IPS-20b (cell line): ENCODE data around the gene WDR90.

Experiments
- H3K27ac ChIP-seq: one replicate; pipeline ENCODE4 v1.5.1; 2013; ENCODE audit warnings: low read length
- H3K27me3 ChIP-seq: 2 replicates; pipeline ENCODE4 v1.6.1; 2013; ENCODE audit warnings: mild to moderate bottlenecking, low read length, inconsistent platforms; ENCODE audit not compliant: insufficient read depth
- H3K36me3 ChIP-seq: 2 replicates; pipeline ENCODE4 v1.6.1; 2013; ENCODE audit warnings: low read depth, mild to moderate bottlenecking, inconsistent platforms, low read length, moderate library complexity; ENCODE audit not compliant: insufficient read depth
- H3K4me1 ChIP-seq: 2 replicates; pipeline ENCODE4 v1.6.1; 2013; ENCODE audit warnings: mild to moderate bottlenecking, control low read depth, inconsistent platforms, low read length, moderate library complexity; ENCODE audit not compliant: insufficient read depth
- H3K4me3 ChIP-seq: 2 replicates; pipeline ENCODE4 v1.5.1; 2013; ENCODE audit warnings: mild to moderate bottlenecking, low read length, inconsistent platforms
- H3K9ac ChIP-seq: 2 replicates; pipeline ENCODE4 v1.6.1; 2013; ENCODE audit warnings: low read depth, mild to moderate bottlenecking, inconsistent platforms, low read length, moderate library complexity
- H3K9me3 ChIP-seq: 2 replicates; pipeline ENCODE4 v1.6.1; 2013; ENCODE audit warnings: mild to moderate bottlenecking, low read depth, low read length, inconsistent platforms; ENCODE audit not compliant: insufficient read depth

The WDR90 gene

DNA sequence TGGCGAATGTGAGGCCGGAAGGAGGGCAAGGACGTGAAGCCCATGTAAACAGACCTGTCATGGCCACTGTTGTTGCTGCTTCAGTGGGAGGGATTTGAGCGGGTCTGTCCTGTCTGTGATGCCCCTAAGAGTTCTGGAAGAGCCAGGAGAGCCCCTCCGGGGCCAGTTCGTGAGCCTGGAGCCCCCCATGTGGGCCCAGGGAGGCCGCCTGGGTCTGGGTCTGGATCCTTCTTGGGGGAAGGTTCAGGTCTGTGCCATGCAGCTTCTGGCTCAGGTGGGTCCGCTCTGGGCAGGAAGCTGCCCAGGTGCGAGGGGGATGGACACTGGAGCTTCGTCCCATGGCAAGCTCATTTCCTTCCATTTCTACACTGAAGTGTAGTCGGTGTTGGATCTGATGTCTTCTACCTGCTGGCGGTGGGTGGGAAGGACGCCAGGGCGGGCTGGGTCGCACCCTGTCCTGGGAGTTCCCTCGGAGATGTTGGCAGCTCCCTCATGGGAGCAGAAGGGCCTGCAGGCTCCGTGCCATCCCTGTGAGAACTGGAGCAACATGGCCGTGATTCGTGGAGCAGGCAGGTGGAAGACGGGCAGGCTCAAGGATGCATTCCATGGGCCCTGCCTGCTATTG, 29.6 kb upstream of the WDR90 start:
- Histone ChIP-seq H3K4me3 (no peak overlapping the region), H3K27ac (no peak overlapping the region), H3K27me3 (no peaks in the 10 kb centered on the region), H3K9ac (no peak overlapping the region), H3K4me1 (no peaks in the 10 kb centered on the region), H3K36me3 (no peaks in the 10 kb centered on the region), H3K9me3 (no peaks in the 10 kb centered on the region)

DNA sequence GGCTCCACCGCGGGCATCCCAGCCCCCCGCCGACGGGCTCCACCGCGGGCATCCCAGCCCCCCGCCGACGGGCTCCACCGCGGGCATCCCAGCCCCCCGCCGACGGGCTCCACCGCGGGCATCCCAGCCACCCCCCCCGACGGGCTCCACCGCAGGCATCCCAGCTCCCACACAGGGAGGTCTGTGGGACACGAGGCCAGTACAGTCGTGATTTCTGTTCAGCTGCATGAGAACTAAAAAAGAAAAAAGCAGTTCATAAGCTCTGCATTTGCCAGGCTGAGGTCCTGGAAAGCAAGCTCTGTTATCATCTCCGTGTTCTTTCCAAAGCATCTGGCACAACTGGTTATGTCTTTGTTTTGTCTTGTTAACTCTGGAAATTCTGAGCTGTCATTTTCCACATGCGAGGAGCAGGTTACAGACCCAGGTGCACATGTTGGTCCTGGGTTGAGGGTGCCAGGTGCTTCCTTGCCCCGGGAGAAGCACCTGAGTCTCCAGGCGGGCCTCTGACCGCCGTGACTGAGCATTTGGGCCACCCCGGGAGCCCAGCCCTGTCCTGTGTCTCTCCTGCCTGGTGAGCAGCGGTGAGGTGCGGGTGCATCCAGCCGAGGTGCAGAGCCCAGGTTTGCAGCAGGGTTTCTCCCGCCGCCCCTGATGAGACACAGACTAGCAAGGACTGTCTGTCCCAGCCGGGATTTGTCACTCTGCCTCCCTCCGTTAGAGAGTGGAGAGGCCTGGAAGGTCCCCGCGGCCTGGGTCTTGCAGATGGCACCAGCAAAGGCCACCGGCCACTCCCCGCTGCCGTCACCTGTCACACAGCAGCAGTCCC, 28.3 kb upstream of the WDR90 start:
- Histone ChIP-seq H3K4me3 (no peak overlapping the region), H3K27me3 (no peaks in the 10 kb centered on the region), H3K9ac (no peak overlapping the region; the same call in 1 of the 2 replicates), H3K36me3 (no peaks in the 10 kb centered on the region), H3K9me3 (no peaks in the 10 kb centered on the region), H3K27ac (no peak overlapping the region), H3K4me1 (no peaks in the 10 kb centered on the region)

DNA sequence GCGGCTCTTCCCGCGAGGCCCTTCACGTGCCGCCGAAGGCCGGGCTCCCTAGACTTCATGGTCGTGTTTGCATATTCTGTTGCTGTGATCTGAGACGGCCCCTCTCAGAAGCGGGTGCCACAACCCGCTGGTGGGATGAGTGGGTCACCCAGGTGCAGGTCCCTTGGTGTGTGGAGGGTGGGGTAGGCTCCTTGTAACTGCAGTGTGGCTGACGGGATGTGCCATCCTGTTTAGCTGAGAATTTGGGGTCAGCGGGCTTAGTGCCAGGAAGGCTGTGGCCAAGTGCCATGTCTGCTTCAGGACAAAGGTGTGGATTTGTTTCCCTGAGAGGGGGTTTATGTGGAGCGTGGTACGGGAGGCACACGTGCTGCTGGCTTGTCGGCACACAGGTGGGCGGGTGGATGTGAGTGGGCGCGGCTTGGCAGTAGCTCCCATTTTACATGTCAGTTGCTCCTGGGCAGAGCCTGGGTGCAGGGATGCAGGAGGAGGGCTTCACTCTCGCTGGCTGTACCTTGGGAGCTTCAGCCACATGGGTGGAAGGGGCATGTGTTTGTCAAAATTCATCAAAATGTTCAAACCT, 27.5 kb upstream of the WDR90 start:
- H3K4me3 ChIP-seq = no peak overlapping the region
- H3K27me3 ChIP-seq = no peaks in the 10 kb centered on the region
- H3K27ac ChIP-seq = no peak overlapping the region
- H3K9ac ChIP-seq = no peak overlapping the region
- H3K9me3 ChIP-seq = no peaks in the 10 kb centered on the region
- no peaks in the 10 kb centered on the region; the same call in 1 of the 2 replicates for H3K36me3 ChIP-seq
- no peaks in the 10 kb centered on the region for H3K4me1 ChIP-seq

DNA sequence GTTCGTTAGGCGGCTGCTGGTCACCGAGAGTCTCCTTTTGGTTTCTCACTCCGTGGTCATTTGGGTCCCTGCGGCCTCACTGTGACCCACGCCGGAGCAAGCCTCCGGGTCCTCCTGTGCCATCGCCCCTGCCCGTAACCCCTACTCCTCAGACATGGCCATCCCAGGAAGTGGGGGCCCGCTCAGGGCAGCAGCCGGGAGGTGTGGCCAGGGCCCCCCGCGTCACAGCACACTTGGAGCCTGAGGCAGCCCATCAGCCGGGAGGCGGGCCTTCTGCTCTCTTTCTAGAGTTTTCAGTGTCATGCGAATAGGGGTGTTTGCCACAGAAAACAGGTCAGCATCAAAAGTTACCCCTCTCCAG, 26.3 kb upstream of the WDR90 start:
- H3K27me3 ChIP-seq = no peaks in the 10 kb centered on the region
- no peaks in the 10 kb centered on the region; the same call in 1 of the 2 replicates for H3K36me3 ChIP-seq
- no peak overlapping the region for H3K27ac ChIP-seq
- H3K4me1 ChIP-seq = no peaks in the 10 kb centered on the region
- no peak overlapping the region for H3K4me3 ChIP-seq
- H3K9ac ChIP-seq = no peak overlapping the region
- H3K9me3 ChIP-seq = no peaks in the 10 kb centered on the region

DNA sequence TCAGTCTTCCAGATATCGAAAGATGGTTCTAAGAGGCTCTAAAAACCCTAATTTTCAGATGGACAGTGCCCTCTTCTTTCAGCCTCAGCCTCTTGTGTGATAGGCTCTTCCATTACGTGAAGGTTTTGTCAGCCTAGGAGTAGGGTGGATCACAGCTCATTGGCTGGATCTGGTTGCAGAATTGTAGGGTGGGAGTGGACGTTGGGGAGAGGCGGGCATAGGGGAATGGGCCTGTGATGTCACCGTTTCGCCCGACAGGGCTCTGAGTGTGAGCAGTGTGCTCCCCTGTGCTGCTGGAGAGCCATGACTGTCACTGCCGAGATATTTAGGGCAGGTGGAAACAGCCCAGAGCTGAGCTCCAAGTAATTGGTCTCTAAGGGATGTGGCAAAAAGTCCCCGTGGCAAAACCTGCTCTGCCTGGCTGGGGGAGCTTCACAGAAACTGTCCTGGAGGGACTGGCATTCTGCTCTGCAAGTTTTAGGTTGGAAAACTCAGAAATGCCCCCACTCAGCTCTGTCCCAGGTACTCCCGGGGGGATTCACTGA, 24.6 kb upstream of the WDR90 start:
- H3K36me3 ChIP-seq = no peaks in the 10 kb centered on the region; the same call in 1 of the 2 replicates
- no peak overlapping the region for H3K4me3 ChIP-seq
- H3K27ac ChIP-seq = no peak overlapping the region
- H3K4me1 ChIP-seq = peaks cover 6% of the 10 kb centered on the region; the same call in 1 of the 2 replicates
- no peaks in the 10 kb centered on the region for H3K27me3 ChIP-seq
- no peaks in the 10 kb centered on the region for H3K9me3 ChIP-seq
- H3K9ac ChIP-seq = no peak overlapping the region

DNA sequence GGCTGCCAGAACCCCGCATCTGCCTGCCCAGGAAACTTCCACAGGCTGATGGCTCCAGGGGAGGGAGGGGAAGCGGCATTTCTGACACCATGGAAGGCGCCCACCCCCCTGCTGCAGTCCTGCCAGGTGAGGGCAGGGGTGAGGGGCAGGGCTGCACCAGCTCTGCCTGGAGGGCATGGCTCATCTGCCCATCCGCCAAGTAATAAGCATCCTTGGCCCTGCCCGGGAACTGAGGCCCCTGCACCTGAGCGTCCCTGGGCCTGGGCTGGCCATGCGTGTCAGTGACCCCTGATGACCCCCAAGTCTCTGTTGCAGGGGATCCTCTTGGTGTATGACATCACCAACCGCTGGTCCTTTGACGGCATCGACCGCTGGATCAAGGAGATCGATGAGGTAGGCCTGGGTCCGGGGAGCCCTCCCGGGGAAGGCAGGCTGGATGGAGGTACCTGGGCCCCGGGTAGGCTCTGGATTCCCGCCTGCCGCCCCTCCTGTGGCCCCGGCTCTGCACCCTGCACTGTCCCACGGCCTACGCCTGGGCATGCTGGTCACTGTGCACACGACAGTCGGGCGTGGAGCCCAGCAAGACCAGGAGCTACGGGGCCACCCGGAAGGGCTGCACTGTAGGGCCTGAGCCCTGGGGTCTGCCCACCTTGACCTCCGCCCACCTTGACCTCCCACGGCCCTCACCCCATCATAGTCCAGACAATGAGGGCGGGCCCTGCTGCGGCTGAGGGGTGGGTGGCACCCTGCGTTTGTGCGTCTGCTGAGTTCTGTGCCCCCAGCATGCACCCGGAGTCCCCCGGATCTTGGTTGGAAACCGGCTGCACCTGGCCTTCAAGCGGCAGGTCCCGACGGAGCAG, 23.8 kb upstream of the WDR90 start:
- Histone ChIP-seq H3K4me3 (no peak overlapping the region), H3K36me3 (no peaks in the 10 kb centered on the region; the same call in 1 of the 2 replicates), H3K4me1 (peaks cover 10% of the 10 kb centered on the region; the same call in 1 of the 2 replicates), H3K27me3 (no peaks in the 10 kb centered on the region), H3K27ac (no peak overlapping the region), H3K9me3 (no peaks in the 10 kb centered on the region), H3K9ac (no peak overlapping the region)

DNA sequence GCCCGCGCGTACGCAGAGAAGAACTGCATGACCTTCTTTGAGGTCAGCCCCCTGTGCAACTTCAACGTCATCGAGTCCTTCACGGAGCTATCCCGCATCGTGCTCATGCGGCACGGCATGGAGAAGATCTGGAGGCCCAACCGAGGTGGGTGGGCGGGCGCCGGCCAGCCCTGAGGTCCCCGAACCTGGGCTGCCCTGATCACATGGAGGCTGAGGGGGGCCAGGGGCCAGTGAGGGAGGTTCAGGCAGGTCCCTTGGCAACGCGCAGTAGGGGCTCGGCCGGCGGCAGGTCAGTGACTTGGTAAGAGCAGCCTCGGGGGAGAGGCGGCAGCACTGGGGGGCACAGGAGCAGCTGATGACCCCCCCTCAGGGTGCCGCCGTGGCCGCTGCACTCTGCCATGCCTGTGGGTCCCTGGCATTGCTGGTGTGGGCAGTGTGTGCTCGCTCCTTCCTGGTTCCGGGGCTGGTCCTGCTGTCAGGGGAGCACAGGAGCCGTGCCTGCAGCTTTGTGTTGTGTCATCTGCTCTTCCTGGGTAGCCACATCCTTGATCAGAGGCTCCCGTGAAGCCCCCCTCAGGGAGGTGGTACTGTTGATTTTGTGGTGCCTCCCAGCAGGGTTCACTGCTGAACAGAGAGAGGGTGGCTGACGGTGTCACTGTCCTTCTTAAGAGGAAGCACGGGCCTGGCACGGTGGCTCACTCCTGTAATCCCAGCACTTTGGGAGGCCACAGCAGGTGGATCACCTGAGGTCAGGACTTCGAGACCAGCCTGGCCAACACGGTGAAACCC, 23.0 kb upstream of the WDR90 start:
- H3K4me3 ChIP-seq = no peak overlapping the region
- H3K27ac ChIP-seq = no peak overlapping the region
- peaks cover 12% of the 10 kb centered on the region; the same call in 1 of the 2 replicates for H3K4me1 ChIP-seq
- H3K27me3 ChIP-seq = no peaks in the 10 kb centered on the region
- no peaks in the 10 kb centered on the region; the same call in 1 of the 2 replicates for H3K36me3 ChIP-seq
- no peaks in the 10 kb centered on the region for H3K9me3 ChIP-seq
- no peak overlapping the region for H3K9ac ChIP-seq

DNA sequence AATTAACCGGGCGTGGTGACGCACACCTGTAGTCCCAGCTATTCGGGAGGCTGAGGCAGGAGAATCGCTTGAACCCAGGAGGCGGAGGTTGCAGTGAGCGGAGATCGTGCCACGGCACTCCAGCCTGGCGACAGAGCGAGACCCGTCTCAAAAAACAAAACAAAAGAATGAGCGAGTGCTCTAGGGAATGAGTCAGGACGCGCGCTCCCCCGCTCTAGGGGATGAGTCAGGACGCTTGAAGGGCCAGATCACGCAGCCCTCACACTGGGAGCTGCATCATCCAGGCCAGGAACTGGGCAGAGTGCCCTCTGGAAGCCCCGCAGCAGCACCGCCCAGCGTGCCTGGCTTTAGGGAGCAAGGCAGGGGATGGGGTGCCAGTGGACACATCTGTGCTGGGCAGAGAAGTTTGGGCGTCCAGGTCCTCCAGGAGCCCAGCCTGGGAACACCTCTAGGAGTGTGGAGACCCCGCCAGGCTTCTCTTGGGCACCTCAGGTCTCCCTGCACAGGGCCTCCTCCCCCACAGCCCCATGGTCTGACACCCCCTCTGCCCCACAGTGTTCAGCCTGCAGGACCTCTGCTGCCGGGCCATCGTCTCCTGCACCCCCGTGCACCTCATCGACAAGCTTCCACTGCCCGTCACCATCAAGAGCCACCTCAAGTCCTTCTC, 22.2 kb upstream of the WDR90 start:
- Histone ChIP-seq H3K27ac (no peak overlapping the region), H3K9ac (no peak overlapping the region), H3K9me3 (no peaks in the 10 kb centered on the region), H3K36me3 (no peaks in the 10 kb centered on the region; the same call in 1 of the 2 replicates), H3K4me1 (peaks cover 12% of the 10 kb centered on the region; the same call in 1 of the 2 replicates), H3K27me3 (no peaks in the 10 kb centered on the region), H3K4me3 (no peak overlapping the region)

DNA sequence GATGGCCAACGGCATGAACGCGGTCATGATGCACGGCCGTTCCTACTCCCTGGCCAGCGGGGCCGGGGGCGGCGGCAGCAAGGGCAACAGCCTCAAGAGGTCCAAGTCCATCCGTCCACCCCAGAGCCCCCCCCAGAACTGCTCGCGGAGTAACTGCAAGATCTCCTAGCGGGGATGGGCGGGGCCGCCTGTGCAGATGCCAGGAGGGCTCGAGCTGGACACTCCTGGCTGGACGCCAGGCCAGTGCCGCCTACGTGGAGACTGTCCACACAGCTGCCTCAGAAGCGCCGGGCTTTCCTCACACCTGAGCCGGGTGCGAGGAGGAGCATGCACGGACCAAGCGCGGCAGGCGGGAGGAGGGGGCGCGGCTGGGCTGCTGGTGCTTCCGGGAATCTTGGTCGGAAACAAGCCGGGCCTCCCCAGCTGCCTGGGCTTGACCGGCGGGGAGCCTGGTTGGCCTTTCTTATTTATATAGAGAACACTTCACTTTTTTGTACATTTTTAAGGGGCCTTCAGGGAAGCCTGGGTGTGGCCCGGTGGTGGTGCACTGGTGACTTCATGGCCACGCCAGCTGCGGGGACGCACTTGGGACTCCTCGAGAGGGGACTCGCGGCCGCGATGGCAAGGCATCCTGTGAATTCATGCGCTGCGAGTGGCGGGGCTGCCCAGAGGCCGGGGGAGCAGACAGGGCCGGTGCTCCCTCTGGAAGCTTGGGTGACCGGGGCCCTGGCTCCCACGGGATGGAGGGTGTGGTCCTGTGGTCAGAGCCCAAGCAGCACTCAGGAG, 21.5 kb upstream of the WDR90 start:
- H3K9ac ChIP-seq = no peak overlapping the region
- H3K36me3 ChIP-seq = no peaks in the 10 kb centered on the region; the same call in 1 of the 2 replicates
- H3K4me3 ChIP-seq = no peak overlapping the region
- no peaks in the 10 kb centered on the region for H3K9me3 ChIP-seq
- H3K27ac ChIP-seq = no peak overlapping the region
- peaks cover 12% of the 10 kb centered on the region; the same call in 1 of the 2 replicates for H3K4me1 ChIP-seq
- no peaks in the 10 kb centered on the region for H3K27me3 ChIP-seq
